NCI-H2107 treated with DMSO at 0.1 percent for 48 hours (cell line): Measurements from ENCODE around the gene ANKRD24.
"Not testable (repeated sequence)": the region's sequence is repeated elsewhere in the genome, so short reads cannot be mapped to it uniquely, and the experiment has no call there.

ENCODE experiments used
- DNase-seq: peaks from one replicate; lab custom pipeline; 2025; ENCODE audit not compliant: unreplicated experiment; lab: John Stamatoyannopoulos, UW

Gene ANKRD24

DNA sequence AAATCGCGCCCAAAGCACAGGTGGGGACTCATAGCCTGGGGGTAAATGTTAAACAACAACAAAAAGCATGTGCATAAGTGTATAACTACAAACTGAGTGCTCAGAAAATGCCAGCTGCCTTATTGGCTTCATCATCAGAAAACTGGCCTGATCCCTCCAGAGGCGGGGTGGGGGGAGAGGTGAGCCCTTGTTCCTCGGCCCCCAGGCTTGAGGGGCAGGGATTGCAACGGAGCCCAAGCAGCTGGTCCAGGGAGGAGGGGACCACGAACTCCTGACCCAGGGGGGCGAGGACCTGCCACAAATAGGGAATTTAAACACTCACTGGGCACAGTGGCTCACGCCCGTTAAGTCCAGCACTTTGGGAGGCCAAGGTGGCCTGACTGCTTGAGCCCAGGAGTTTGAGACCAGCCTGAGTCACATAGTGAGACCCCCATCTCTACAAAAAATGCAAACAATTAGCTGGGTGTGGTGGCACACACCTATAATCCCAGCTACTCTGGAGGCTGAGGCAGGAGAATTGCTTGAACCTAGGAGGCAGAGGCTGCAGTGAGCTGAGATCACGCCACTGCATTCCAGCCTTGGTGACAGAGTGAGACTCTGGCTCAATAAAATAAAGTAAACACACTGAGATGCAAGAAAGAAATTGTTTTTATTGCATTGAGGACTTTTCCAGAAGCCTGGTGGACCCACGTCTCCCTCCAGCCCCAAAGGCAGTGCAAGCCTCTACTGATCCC, 8.8 kb upstream of the ANKRD24 start:
- DNase-seq, result no peak

DNA sequence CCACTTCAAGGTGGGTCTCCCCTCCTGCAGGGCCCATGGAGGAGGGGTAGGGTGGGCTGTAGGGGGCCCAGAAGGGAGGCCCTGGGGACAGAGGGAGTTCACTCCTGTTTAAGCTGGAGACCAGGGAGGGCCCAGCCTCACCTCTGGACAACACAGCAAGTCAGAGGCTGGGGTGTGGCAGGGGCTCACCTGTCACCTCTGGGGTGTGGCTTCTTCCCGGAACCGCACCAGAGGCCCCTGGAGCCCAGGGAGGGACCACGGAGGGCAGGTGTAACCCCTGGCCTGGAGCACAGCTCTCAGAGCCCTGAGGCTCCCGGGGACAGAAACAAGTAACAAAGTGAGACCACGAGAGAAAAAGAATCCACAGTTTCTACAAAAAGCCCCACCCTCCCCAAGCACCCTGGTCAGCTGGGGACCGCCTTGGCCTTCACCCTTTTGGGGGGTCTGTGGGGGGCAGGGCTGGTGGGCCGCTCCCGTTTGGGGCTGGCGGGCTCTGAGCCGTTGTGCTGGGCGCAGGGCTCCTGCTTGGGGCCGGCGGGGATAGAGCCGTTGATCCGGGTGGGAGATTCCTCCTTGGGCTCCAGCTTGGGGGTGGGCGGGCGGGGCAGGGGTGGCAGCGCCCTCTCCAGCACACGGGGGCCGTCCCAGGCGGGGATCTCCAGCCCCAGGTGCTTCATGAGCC, 8.1 kb upstream of the ANKRD24 start:
- DNase-seq, result no peak

DNA sequence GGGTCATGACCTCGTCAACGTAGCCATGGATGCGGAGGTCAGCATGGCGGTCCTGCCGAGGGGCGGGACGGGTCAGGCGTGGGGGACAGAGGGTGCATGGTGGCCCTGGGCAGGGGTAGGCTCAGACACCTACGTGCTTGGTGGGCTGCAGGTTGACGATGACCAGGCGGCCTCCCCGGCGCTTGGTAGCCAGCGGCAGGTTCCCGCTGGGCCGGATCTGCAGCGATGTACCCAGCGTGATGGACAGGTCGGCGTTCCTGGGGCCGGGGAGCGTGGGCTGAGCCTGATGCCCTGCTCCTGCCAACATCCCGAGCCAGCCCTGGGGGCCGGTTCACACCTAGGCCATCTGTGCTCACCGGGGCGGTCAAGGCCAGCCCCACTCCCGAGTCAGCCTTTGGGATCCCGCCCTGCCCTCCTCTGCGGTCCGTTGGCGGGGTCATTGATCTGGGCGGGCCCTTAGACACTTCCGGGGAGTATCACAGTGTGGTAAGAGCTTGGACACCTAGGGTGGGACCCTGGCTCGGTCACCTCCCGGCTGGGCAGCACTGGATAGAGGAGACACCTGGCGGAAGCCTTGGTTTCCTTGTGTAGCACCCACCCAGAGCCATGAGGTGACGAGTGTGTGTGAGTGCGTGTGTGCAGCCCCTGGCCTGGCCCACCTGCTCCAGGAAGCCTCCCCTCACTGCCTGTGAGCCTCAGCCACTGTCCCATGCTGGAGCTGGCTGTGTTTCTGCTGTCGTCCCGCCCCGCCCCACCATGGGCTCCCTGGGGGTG, 7.4 kb upstream of the ANKRD24 start:
- DNase-seq, result no peak

DNA sequence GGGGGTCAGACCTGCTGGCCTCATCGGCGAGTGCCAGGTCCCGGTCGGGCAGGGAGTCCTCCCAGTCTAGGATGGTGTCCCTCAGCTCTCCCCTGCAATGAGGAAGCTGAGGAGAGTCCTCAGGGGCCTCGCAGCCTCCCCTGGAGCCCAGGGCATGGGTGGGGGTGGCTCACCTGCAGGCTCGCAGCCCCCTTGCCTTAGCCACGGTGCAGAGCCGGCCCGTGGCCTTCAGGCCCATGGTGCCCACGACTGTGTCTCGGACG, 6.9 kb upstream of the ANKRD24 start:
- DNase-seq, result no peak

- DNase-seq, result no peak
Observed at GRCh38 chr19:4177146-4177545, 5.3 kb upstream of the ANKRD24 start.

- DNase-seq, result no peak
Observed at GRCh38 chr19:4178990-4179389, 3.5 kb upstream of the ANKRD24 start.

DNA sequence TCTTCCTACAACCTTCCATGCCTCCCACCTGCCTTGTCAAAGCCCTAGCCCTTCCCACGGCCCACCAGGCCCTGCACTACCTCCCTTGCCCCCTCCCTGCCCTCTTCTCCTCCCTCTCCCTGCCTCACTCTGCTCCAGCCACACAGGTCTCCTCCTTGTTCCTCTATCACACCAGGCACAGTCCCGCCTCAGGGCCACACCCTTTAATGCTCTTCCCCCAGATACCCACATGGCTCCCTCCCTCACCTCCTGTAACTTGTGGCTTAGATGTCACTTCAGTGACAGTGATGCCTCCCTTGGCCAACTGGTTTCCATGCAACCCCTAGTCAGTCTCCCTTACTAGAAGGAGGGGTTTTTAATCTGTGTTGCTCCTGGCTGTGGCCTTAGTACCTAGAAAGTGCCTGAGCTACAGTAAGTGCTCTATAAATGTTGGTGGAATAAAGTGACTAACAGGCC, 1.4 kb upstream of the ANKRD24 start:
- no peak for DNase-seq

- DNase-seq, result peak; percentile 84
Observed at GRCh38 chr19:4183967-4184717, 1.7 kb downstream of the ANKRD24 start.

- no peak for DNase-seq
Observed at GRCh38 chr19:4184718-4185352, 2.3 kb downstream of the ANKRD24 start.

- no peak for DNase-seq
Observed at GRCh38 chr19:4185413-4186086, 3.1 kb downstream of the ANKRD24 start.

DNA sequence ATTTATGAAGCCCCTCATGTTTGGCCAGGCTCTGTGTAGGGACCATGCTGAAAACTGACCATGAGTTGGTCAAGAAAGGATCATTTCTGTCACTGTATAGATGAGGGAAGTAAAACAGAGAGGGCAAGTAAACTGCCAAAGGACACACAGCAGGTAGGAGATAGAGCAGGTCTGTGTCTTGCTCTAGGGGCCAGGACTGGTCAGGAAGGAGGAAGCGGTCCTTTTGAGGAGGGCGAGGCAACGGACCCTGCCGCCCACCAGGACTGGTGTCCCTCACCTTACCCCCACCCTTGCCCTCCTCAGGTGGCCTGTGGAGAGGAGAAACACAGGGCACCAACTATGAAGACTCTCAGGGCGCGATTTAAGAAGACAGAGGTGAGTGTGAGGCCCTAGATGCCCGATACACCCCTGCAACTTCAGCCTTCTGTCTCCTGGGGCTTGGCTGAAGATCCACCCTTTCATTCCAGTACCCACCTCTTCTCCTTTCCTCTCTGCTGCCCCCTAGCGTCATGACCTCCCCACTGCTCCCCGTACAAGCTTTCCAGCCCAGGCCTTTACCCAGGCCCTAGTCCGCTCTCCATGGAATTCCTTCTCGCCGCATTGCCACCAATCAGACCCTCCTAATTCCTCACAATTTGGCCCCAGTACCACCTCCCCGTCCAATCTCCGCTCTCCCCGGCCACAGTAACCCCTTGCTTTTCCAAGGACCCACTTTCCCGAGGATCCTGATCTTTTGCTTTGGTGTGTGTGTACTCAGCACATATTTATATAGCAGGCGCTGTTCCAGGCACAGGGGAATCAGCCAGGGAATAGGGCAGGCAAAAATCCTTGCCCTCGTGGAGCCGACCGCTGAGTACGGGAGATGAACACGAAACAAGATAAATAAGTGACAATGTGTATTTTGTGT, 3.9 kb downstream of the ANKRD24 start:
- DNase-seq, result peak; percentile 28

DNA sequence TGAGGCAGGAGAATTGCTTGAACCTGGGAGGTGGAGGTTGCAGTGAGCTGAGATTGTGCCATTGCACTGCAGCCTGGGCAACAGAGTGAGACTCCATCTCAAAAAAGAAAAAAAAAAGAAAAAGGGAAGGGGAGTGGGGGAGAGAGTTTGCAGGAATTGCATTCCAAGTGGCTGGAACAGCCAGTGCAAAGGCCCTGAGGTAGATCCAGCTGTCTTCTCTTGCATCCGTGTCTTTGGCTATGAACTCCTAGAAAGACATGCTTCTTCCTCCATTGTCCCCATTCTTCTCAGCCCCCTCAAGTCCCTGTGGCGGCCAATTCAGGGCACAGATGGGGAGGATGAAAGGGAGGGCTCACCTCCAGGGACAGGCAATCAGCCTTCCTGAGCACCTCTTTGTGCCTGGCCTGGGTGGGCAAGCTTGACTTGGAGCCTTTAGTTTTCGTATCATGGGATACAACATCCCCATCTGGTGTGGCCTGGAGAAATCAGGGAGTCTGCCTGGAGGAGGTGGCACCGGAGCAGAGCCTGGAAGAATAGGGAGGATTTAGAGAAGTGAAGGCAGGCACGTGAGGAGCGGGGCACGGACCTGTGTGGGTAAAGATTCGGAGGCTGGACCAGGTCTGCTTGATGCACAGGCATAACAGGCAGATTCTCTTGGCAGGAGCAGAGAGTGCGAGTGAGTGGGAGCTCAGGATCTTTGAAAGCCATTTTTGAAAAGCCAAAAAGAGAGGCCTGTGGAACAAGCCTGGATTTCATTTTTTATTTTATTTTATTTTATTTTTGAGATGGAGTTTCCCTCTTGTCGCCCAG, 5.0 kb downstream of the ANKRD24 start:
- no peak for DNase-seq

- DNase-seq, result no peak
Observed at GRCh38 chr19:4189641-4190040, 7.2 kb downstream of the ANKRD24 start.

DNA sequence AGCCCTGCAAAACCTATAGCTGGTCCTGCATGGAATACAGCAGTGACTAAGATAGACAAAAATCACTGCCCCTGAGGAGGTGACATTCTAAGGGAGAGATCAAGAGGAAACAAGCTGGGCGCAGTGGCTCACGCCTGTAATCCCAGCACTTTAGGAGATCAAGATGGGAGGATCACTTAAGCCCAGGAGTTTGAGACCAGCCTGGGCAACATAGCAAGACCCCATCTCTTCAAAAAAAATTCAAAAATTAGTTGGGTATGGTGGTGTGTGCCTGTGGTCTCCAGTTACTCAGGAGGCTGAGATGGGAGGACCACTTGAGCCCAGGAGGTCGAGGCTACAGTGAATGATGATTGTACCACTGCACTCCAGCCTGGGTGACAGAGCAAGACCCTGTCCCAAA, 10.0 kb downstream of the ANKRD24 start:
- not testable (repeated sequence) for DNase-seq

DNA sequence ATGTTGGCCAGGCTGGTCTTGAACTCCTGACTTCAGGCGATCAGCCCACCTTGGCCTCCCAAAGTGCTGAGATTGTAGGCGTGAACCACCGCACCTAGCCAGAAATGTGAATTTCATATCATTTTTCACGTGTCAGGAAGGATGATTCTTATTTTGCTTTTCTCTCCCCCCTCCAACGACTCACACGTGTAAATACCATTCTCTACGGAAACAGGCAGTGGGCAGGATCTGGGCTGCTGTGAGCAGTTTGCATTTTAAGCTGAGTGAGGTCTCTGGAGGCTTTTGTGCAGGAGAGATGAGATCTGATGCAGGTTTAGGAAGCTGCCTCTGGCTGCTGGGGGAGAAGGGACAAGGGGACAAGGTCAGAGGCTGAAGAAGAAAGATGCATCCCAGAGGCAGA, 11.9 kb downstream of the ANKRD24 start:
- no peak for DNase-seq

GRCh38 chr19:4196009-4196408, 13.5 kb downstream of the ANKRD24 start:
- DNase-seq, result no peak

DNA sequence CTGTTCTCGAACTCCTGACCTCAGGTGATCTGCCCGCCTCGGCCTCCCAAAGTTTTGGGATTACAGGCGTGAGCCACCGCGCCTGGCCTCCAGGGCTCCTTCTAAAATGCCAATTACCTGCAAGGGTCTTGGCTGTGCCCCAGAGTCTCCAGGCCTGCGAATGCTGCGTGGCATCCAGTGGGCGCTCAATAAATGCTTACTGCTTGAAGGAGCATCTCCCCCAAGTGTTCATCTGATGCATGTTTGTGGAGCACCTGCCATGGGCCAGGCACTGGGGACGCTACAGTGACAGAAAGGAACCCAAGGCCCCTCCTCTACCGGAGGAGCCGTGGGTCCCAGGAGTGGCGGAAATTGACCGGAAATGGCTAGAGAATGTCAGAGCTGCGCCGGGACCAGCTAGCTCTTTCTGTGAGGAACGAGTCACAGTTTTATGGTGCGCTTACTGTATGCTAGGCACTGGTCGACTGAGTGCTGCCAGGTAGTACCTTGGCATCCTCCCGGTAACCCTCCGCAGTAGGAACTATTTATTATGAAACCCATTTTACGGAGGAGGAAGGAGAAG, 14.2 kb downstream of the ANKRD24 start:
- no peak for DNase-seq

DNA sequence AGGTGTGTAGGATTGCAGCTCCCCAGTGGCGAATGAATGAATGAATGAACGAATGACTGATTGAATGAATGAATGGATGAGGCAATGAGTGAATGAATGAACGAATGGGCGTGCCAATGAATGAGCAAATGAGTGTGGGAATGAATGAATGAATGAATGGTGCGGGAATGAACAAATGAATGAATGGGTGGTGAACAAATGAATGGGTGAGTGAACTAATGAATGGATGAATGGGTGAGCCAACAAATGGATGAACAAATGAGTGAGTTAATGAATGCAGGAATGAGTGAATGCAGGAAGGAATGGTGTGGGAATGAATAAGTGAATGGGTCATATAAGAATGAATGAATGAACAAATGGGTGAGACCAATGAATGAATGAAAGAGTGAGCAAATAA, 14.7 kb downstream of the ANKRD24 start:
- DNase-seq, result no peak
